Ascending aorta (tissue), 2 donors: Measurements from ENCODE around the gene FAM20A. TPM values are rescaled to one million over a fixed set of nuclear protein-coding genes. Genes with fewer than 3 reads are reported as not detected.

ENCODE experiments used
- DNase-seq, 2 donors: peaks; one replicate each; pipeline ENCODE4 v3.0.0-alpha.2; 2019; ENCODE audit warnings: low spot score in 2 of 2
- H3K27ac ChIP-seq, 2 donors: fragments of 200-600 bp; sonication (generic); one replicate each; pipeline ENCODE4 v1.5.1; 2016 to 2017; ENCODE audit warnings: mild to moderate bottlenecking in 1 of 2
- H3K27me3 ChIP-seq: fragments of 200-600 bp; sonication (generic); one replicate; pipeline ENCODE4 v1.5.1; 2017
- H3K36me3 ChIP-seq, 2 donors: fragments of 200-600 bp; sonication (generic); one replicate each; pipeline ENCODE4 v1.5.1; 2016
- H3K4me1 ChIP-seq, 2 donors: fragments of 200-600 bp; sonication (generic); one replicate each; pipeline ENCODE4 v1.5.1; 2016 to 2017; ENCODE audit warnings: mild to moderate bottlenecking in 1 of 2
- H3K4me3 ChIP-seq, 2 donors: fragments of 200-600 bp; sonication (generic); one replicate each; pipeline ENCODE4 v1.5.1; 2016 to 2017; ENCODE audit warnings: mild to moderate bottlenecking in 1 of 2
- H3K9me3 ChIP-seq, 2 donors: fragments of 200-600 bp; sonication (generic); one replicate each; pipeline ENCODE4 v1.5.1; 2016
- intact Hi-C: fragments of 100-400 bp; cut with DNase I; formaldehyde crosslinking; loops from one replicate; pipeline ENCODE4 v1.15.1; 2023
- total RNA-seq: library from RNA; depleted of rRNA; stranded (reverse); fragments of >200 nt; gene quantifications from one replicate; pipeline ENCODE4 v1.1.0, GENCODE V29; 2016
- TF ChIP-seq, protein P1 (sequence below), 3 experiments: fragments of 200-600 bp in 2 of 3; fragments of 450-650 bp in 1 of 3; sonication (generic) in 2 of 3; IDR thresholded peaks; one replicate each; pipeline ENCODE4 v1.5.1; 2016 to 2019; ENCODE audit warnings: antibody characterized with exemption in 3 of 3, mild to moderate bottlenecking in 1 of 3, moderate library complexity in 1 of 3

The FAM20A gene
- total RNA-seq, 1 donor from 2014 or later: 60.0 TPM

GRCh38 chr17:68598545-68598961 is 2.6 kb downstream of the FAM20A start:
- Histone ChIP-seq H3K27ac (no peak overlapping the region), H3K36me3 (no peaks in the 10 kb centered on the region), H3K9me3 (no peaks in the 10 kb centered on the region), H3K4me1 (peaks cover 4 to 19% of the 10 kb centered on the region in 2 donors), H3K27me3 (no peaks in the 10 kb centered on the region), H3K4me3 (no peak overlapping the region)
- intact Hi-C loops: no loop called here
- TF ChIP-seq, protein P1, sequence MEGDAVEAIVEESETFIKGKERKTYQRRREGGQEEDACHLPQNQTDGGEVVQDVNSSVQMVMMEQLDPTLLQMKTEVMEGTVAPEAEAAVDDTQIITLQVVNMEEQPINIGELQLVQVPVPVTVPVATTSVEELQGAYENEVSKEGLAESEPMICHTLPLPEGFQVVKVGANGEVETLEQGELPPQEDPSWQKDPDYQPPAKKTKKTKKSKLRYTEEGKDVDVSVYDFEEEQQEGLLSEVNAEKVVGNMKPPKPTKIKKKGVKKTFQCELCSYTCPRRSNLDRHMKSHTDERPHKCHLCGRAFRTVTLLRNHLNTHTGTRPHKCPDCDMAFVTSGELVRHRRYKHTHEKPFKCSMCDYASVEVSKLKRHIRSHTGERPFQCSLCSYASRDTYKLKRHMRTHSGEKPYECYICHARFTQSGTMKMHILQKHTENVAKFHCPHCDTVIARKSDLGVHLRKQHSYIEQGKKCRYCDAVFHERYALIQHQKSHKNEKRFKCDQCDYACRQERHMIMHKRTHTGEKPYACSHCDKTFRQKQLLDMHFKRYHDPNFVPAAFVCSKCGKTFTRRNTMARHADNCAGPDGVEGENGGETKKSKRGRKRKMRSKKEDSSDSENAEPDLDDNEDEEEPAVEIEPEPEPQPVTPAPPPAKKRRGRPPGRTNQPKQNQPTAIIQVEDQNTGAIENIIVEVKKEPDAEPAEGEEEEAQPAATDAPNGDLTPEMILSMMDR (IDR thresholded peaks at IDR 0.05): no peak
- no peak for DNase-seq

DNA sequence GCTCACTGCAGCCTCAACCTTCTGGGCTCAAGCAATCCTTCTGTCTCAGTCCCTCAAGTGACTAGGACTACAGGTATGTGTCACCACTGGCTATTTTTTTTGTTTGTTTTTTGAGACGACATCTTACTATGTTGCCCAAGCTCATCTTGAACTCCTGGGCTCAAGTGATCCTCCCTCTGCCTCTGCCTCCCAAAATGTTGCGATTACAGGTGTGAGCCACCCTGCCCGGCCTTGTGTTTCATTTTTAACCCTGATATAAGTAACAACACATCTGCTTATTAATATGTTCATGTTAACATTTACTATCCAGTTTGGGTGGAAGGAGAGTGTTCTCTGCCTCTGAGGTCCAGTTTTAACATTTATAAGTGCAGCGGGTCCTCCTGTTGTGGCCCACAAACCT is 3.1 kb downstream of the FAM20A start:
- intact Hi-C loops: no loop called here
- Histone ChIP-seq H3K4me1 (peaks cover 4 to 19% of the 10 kb centered on the region in 2 donors), H3K27ac (no peak overlapping the region), H3K9me3 (no peaks in the 10 kb centered on the region), H3K36me3 (no peaks in the 10 kb centered on the region), H3K4me3 (no peak overlapping the region), H3K27me3 (no peaks in the 10 kb centered on the region)
- TF ChIP-seq, protein P1 (IDR thresholded peaks at IDR 0.05): no peak
- no peak for DNase-seq

DNA sequence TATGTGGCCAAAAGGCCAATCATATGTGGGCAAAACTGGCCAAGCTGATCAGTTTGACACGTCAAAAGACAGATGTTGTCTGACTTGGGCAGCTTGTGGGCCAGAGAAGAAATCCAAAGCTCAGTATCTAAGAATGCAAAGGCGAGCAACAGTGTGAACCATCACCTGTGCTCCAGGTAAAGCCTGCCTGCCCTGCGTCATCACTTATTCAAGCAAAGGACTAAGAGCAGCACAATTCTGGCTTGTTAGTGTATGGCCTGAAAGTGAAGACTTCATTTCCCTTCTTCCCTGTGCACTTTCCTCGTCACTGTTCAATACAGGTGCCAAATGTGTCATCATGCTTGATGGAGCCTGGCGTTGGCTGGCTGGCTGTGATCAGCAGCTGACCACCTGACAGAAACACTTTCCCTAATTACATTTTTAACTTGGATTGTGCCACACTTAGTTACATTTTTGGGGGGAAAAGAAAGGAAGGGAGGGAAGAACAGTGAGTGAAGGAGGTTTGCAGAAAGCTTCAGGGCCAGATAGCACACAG is 4.7 kb downstream of the FAM20A start:
- no peaks in the 10 kb centered on the region for H3K9me3 ChIP-seq
- H3K4me1 ChIP-seq: peaks cover 4 to 19% of the 10 kb centered on the region in 2 donors
- TF ChIP-seq, protein P1 (IDR thresholded peaks at IDR 0.05): no peak
- intact Hi-C loops: no loop called here
- H3K27me3 ChIP-seq: no peaks in the 10 kb centered on the region
- H3K4me3 ChIP-seq: no peak overlapping the region
- H3K27ac ChIP-seq: no peak overlapping the region
- H3K36me3 ChIP-seq: no peaks in the 10 kb centered on the region
- DNase-seq: no peak

- DNase-seq: no peak
- Histone ChIP-seq H3K4me3 (no peak overlapping the region), H3K27ac (peak overlapping the region; percentile 25 to 58), H3K9me3 (no peaks in the 10 kb centered on the region), H3K36me3 (no peaks in the 10 kb centered on the region), H3K4me1 (peaks cover 4 to 19% of the 10 kb centered on the region in 2 donors), H3K27me3 (no peaks in the 10 kb centered on the region)
- intact Hi-C loops: no loop called here
- TF ChIP-seq, protein P1 (IDR thresholded peaks at IDR 0.05): no peak
These were observed 5.2 kb downstream of the FAM20A start for GRCh38 chr17:68595986-68596385.

GRCh38 chr17:68595496-68595895 is 5.7 kb downstream of the FAM20A start:
- no peaks in the 10 kb centered on the region for H3K9me3 ChIP-seq
- no peak overlapping the region for H3K4me3 ChIP-seq
- no peaks in the 10 kb centered on the region for H3K27me3 ChIP-seq
- TF ChIP-seq, protein P1 (IDR thresholded peaks at IDR 0.05): no peak
- H3K27ac ChIP-seq: peak overlapping the region; percentile 25 to 58
- H3K36me3 ChIP-seq: no peaks in the 10 kb centered on the region
- no peak for DNase-seq
- H3K4me1 ChIP-seq: peaks cover under 1 to 19% of the 10 kb centered on the region in 2 donors
- intact Hi-C loops: no loop called here

DNA sequence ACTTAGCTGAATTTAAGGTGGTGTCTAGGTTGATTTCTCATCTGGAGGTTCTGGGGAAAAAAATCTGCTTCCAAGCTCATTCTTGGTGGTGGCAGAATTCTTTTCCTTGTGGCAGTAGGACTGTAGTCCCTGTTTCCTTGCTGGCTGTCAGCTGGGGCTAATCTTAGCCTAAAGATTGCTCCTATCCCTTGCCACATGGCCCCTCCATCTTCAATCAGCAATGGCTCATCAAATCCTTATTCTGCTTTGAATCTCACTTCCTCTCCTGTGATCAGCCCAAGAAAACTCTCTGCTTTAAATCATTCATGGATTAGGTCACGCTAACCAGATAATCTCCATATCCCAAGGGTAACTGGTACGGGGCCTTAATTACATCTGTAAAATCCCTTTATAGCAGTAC is 6.6 kb downstream of the FAM20A start:
- intact Hi-C loops: no loop called here
- Histone ChIP-seq H3K27me3 (no peaks in the 10 kb centered on the region), H3K27ac (no peak overlapping the region), H3K4me3 (no peak overlapping the region), H3K9me3 (no peaks in the 10 kb centered on the region), H3K4me1 (peaks cover 0 to 11% of the 10 kb centered on the region in 2 donors), H3K36me3 (no peaks in the 10 kb centered on the region)
- TF ChIP-seq, protein P1 (IDR thresholded peaks at IDR 0.05): no peak
- no peak for DNase-seq
